ENCODE measurements around the gene PDGFB. TPM values are rescaled to one million over a fixed set of nuclear protein-coding genes. Genes with fewer than 3 reads are reported as not detected.

The PDGFB gene
- total RNA-seq, 1 experiment from 2014 or later, result 8.3 TPM

DNA sequence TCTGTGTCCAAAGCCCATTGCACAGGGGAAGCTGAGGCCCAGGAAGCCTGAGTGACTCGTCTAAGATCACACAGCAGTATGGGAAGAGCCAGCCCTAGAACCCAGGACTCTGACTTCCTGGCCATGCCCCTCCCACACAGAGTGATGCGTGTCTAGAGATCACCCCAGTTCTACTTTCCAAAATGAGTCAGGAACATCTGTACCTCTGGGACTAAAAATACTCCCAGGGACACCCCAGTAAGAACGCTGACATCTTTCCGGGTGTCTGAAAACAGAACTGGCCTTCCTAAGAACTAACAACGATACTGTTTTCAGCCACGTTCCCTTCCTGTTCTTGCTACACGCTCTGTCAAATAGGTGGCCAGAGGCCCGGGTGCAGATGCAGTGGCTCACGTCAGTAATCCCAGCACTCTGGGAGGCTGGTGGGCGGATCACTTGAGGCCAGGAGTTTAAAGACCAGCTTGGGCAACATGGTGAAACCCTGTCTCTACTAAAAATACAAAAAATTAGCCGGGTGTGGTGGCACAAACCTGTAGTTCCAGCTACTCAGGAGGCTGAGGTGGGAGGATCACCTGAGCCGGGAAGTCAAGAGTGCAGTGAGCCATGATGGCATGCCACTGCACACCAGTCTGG, 21.7 kb upstream of the PDGFB start:
- no TSS peak for BruUV-seq (replicated peaks)
- Mint-ChIP-seq H3K27ac (ENCODE audit: unreplicated experiment) (no peak overlapping the region), H3K9me3 (ENCODE audit: unreplicated experiment) (peaks cover 10% of the 10 kb centered on the region), H3K27me3 (ENCODE audit: insufficient read depth, unreplicated experiment) (no peaks in the 10 kb centered on the region), H3K4me1 (ENCODE audit: low read depth, unreplicated experiment) (no peaks in the 10 kb centered on the region), H3K4me3 (ENCODE audit: unreplicated experiment) (no peak overlapping the region), H3K36me3 (ENCODE audit: insufficient read depth, unreplicated experiment) (no peaks in the 10 kb centered on the region)
- CTCF ChIA-PET, result no interaction called here
- Histone ChIP-seq H3K27me3 (replicated peaks; ENCODE audit: control insufficient read depth, insufficient read depth, low read length) (no peaks in the 10 kb centered on the region), H3K4me3 (ENCODE audit: low read depth, low read length) (no peak overlapping the region), H3K4me1 (no peaks in the 10 kb centered on the region), H3K36me3 (ENCODE audit: control insufficient read depth, insufficient read depth, low read length) (no peaks in the 10 kb centered on the region), H3K9me3 (0 out of 2 replicates have a peak, but pooled peaks cover 3% of the 10 kb centered on the region)
- no peak for DNase-seq
- TF ChIP-seq, protein P1, sequence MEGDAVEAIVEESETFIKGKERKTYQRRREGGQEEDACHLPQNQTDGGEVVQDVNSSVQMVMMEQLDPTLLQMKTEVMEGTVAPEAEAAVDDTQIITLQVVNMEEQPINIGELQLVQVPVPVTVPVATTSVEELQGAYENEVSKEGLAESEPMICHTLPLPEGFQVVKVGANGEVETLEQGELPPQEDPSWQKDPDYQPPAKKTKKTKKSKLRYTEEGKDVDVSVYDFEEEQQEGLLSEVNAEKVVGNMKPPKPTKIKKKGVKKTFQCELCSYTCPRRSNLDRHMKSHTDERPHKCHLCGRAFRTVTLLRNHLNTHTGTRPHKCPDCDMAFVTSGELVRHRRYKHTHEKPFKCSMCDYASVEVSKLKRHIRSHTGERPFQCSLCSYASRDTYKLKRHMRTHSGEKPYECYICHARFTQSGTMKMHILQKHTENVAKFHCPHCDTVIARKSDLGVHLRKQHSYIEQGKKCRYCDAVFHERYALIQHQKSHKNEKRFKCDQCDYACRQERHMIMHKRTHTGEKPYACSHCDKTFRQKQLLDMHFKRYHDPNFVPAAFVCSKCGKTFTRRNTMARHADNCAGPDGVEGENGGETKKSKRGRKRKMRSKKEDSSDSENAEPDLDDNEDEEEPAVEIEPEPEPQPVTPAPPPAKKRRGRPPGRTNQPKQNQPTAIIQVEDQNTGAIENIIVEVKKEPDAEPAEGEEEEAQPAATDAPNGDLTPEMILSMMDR (IDR thresholded peaks at IDR 0.05; ENCODE audit: insufficient read depth in 1 of 2, low read depth in 1 of 2, low read length in 1 of 2, severe bottlenecking in 1 of 2, unreplicated experiment in 1 of 2), result no peak
- intact Hi-C loops (cut with micrococcal nuclease; ENCODE audit: unreplicated experiment), result no loop called here
- POLR2A ChIA-PET, result no interaction called here

DNA sequence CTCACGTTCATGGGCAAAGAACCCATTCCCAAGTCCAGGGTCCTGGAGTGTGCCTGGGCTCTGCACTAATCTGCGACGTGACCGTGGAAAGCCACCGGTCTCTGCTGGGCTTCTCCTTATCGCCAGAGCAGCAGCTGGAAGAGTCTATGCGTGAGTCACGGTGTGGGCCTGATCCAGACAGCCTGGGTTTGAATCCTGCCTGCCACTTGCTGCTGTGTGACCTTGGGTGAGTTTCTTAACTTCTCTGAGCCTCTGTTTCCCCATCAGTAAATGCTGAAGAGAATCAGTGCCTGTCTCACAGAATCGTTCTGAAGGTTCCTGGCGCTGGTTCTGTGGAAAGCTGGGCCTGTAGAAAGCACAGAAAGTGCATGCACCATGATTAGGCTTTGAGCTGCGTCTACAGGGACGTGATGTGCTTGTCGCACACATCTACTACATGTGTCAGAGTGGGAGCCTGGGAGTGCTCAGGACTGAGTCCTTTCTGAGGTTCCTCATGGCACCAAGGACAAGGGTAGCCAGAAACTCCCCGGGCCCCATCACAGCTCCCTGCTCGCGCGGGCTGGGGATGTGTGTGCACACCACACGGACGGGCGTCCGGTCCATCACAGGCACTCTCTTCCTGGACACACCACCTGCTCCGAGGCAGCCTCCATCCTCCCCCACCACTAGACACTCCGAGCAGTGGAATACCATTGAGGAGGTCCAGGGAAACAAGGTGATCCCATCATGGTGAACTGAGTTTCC, 20.5 kb upstream of the PDGFB start:
- Histone ChIP-seq H3K36me3 (ENCODE audit: control insufficient read depth, insufficient read depth, low read length) (no peaks in the 10 kb centered on the region), H3K27me3 (replicated peaks; ENCODE audit: control insufficient read depth, insufficient read depth, low read length) (no peaks in the 10 kb centered on the region), H3K9me3 (0 out of 2 replicates have a peak, but pooled peaks cover 8% of the 10 kb centered on the region), H3K4me1 (no peaks in the 10 kb centered on the region), H3K4me3 (ENCODE audit: low read depth, low read length) (no peak overlapping the region)
- no TSS peak for BruUV-seq (replicated peaks)
- Mint-ChIP-seq H3K4me1 (ENCODE audit: low read depth, unreplicated experiment) (no peaks in the 10 kb centered on the region), H3K9me3 (ENCODE audit: unreplicated experiment) (peaks cover 10% of the 10 kb centered on the region), H3K4me3 (ENCODE audit: unreplicated experiment) (no peak overlapping the region), H3K27me3 (ENCODE audit: insufficient read depth, unreplicated experiment) (no peaks in the 10 kb centered on the region), H3K36me3 (ENCODE audit: insufficient read depth, unreplicated experiment) (no peaks in the 10 kb centered on the region), H3K27ac (ENCODE audit: unreplicated experiment) (no peak overlapping the region)
- ChIA-PET CTCF (no interaction called here), POLR2A (no interaction called here)
- TF ChIP-seq, protein P1 (IDR thresholded peaks at IDR 0.05; ENCODE audit: insufficient read depth in 1 of 2, low read depth in 1 of 2, low read length in 1 of 2, severe bottlenecking in 1 of 2, unreplicated experiment in 1 of 2), result no peak
- DNase-seq, result no peak
- intact Hi-C loops (cut with micrococcal nuclease; ENCODE audit: unreplicated experiment), result no loop called here

- no peak for DNase-seq
- POLR2A ChIA-PET, result no interaction called here
- H3K36me3 Mint-ChIP-seq (ENCODE audit: insufficient read depth, unreplicated experiment), result no peaks in the 10 kb centered on the region
- H3K4me1 ChIP-seq, result no peaks in the 10 kb centered on the region
- peaks cover 10% of the 10 kb centered on the region for H3K9me3 Mint-ChIP-seq (ENCODE audit: unreplicated experiment)
- no peak overlapping the region for H3K4me3 Mint-ChIP-seq (ENCODE audit: unreplicated experiment)
- H3K9me3 ChIP-seq, result 0 out of 2 replicates have a peak, but pooled peaks cover 8% of the 10 kb centered on the region
- TF ChIP-seq, protein P1 (IDR thresholded peaks at IDR 0.05; ENCODE audit: insufficient read depth in 1 of 2, low read depth in 1 of 2, low read length in 1 of 2, severe bottlenecking in 1 of 2, unreplicated experiment in 1 of 2), result no peak
- intact Hi-C loops (cut with micrococcal nuclease; ENCODE audit: unreplicated experiment), result no loop called here
- no peak overlapping the region for H3K4me3 ChIP-seq (ENCODE audit: low read depth, low read length)
- no peaks in the 10 kb centered on the region for H3K27me3 ChIP-seq (replicated peaks; ENCODE audit: control insufficient read depth, insufficient read depth, low read length)
- H3K27ac Mint-ChIP-seq (ENCODE audit: unreplicated experiment), result no peak overlapping the region
- no peaks in the 10 kb centered on the region for H3K27me3 Mint-ChIP-seq (ENCODE audit: insufficient read depth, unreplicated experiment)
- no peaks in the 10 kb centered on the region for H3K4me1 Mint-ChIP-seq (ENCODE audit: low read depth, unreplicated experiment)
- CTCF ChIA-PET, result no interaction called here
- BruUV-seq (replicated peaks), result no TSS peak
- H3K36me3 ChIP-seq (ENCODE audit: control insufficient read depth, insufficient read depth, low read length), result no peaks in the 10 kb centered on the region
Measured at GRCh38 chr22:39264349-39265038, 19.7 kb upstream of the PDGFB start.

All from Caco-2 (cell line).